Heart right ventricle (tissue), 16 donors: ENCODE measurements around the gene SENP5. TPM values are rescaled to one million over a fixed set of nuclear protein-coding genes. Genes with fewer than 3 reads are reported as not detected.
A peak's percentile ranks its signal among the peaks of the same experiment; 100 is the strongest.

ENCODE experiments used
- ATAC-seq, 8 donors: fragments of 200-7000 bp; cut with Tn5 transposase; one replicate each; pipeline ENCODE4 v1.9.1; 2020; ENCODE audit warnings: mild to moderate bottlenecking in 8 of 8, moderate library complexity in 8 of 8, moderate number of reproducible peaks in 1 of 8
- DNase-seq, 2 donors: peaks; one replicate each; pipeline ENCODE4 v3.0.0-alpha.2; 2020
- H3K27ac ChIP-seq, 10 donors: fragments of 200-600 bp; sonication (generic) in 2 of 10; one replicate each; pipeline versions ENCODE4 v1.5.0 to v1.8.0; 2020 to 2022; ENCODE audit warnings: mild to moderate bottlenecking in 3 of 10
- H3K27me3 ChIP-seq, 7 donors: fragments of 200-600 bp; one replicate each; pipeline ENCODE4 v1.8.0; 2021 to 2022; ENCODE audit warnings: mild to moderate bottlenecking in 2 of 7
- H3K36me3 ChIP-seq, 9 donors: fragments of 200-600 bp; sonication (generic) in 1 of 9; one replicate each; pipeline versions ENCODE4 v1.5.0 to v1.8.0; 2020 to 2022; ENCODE audit warnings: mild to moderate bottlenecking in 2 of 9
- H3K4me1 ChIP-seq, 9 donors: fragments of 200-600 bp; sonication (generic) in 1 of 9; one replicate each; pipeline versions ENCODE4 v1.5.0 to v1.8.0; 2020 to 2022; ENCODE audit warnings: mild to moderate bottlenecking in 4 of 9
- H3K4me3 ChIP-seq, 10 donors: fragments of 200-600 bp; sonication (generic) in 2 of 10; one replicate each; pipeline versions ENCODE4 v1.5.0 to v1.8.0; 2020 to 2022; ENCODE audit warnings: mild to moderate bottlenecking in 7 of 10, moderate library complexity in 2 of 10
- H3K9me3 ChIP-seq, 11 donors: fragments of 200-600 bp in 10 of 11; sonication (generic) in 2 of 11; one replicate each; pipeline versions ENCODE4 v1.5.0 to v1.8.0; 2013 to 2022; ENCODE audit warnings: mild to moderate bottlenecking in 2 of 11, control low read depth in 1 of 11, moderate library complexity in 1 of 11
- WGBS, 2 donors: extraction: QIAGEN DNeasy Blood & Tissue Kit; methylation state at CpG; one replicate each; pipeline ENCODE4 v1.1.7; 2013; ENCODE audit warnings: inconsistent platforms in 1 of 2; 5-methylcytosine and 5-hydroxymethylcytosine counted together
- intact Hi-C, 10 donors: fragments of 100-400 bp; cut with DNase I; formaldehyde crosslinking; loops; one replicate each; pipeline versions ENCODE4 v1.11.1 to v1.14.2; 2022
- polyA plus RNA-seq, 2 donors: library from polyadenylated mRNA; stranded (reverse); fragments of 200-250 nt; gene quantifications; one replicate each; pipeline ENCODE4 v1.2.3, GENCODE V29; 2013
- total RNA-seq, 10 donors: library from RNA; stranded (reverse); fragmentation: NEBNext Ultra II Directional in 3 of 10; extraction: Animal tissue kit (Norgen Biotek cat#: 25700) in 3 of 10; gene quantifications; one replicate each; pipeline versions ENCODE4 v1.2.1 to v1.2.4, GENCODE V29; 2021 to 2023
- TF ChIP-seq, protein P1 (sequence below), 9 donors: fragments of 200-600 bp; sonication (generic) in 2 of 9; IDR thresholded peaks; one replicate each; pipeline versions ENCODE4 v1.5.0 to v1.8.0; 2021 to 2022; ENCODE audit warnings: antibody characterized with exemption in 9 of 9, mild to moderate bottlenecking in 5 of 9, moderate library complexity in 1 of 9
- donor health status: Arrhythmogenic right ventricular cardiomyopathy.
- donor health status: ischemic (EF 13 %, LVEDD 7.1; RV severe dilation, severe dysfunction).
- donor health status: healthy with polysubstance abuse.
- donor health status: DM: no; HTN: yes; CAD: no.
- donor health status: DM: no; HTN: no; CAD: no.
- donor health status: ischemic (EF 25% LVEDD 6.9; RV normal size, moderate dysfunction).
- donor health status: ischemic (EF 25% LVEDD 5.7; RV mildly dilated, moderate dysfunction).
- donor health status: healthy.
- donor health status: DM: yes; HTN: yes; CAD: no.
- donor health status: Ischemic cardiomyopathy.
- donor health status: ischemic (EF 35%, LVEDD 5.7; RV mildly dilated, moderate dysfunction).
- donor health status: nonischemic (EF 11% LVEDD 7.7; RV severe dilation, severe dysfunction).
- donor health status: DM: yes; HTN: yes; CAD: no.
- donor health status: PGD.
- donor health status: ischemic (EF 29% LVEDD 5.4; RV normal size, mild dysfunction).
- donor health status: nonischemic (EF 23%, LVEDD 6.1; RV moderate dilation, normal function).

The SENP5 gene
- total and polyA plus RNA-seq, 12 donors, result 5.8 to 24.9 (median 20.3) TPM

DNA sequence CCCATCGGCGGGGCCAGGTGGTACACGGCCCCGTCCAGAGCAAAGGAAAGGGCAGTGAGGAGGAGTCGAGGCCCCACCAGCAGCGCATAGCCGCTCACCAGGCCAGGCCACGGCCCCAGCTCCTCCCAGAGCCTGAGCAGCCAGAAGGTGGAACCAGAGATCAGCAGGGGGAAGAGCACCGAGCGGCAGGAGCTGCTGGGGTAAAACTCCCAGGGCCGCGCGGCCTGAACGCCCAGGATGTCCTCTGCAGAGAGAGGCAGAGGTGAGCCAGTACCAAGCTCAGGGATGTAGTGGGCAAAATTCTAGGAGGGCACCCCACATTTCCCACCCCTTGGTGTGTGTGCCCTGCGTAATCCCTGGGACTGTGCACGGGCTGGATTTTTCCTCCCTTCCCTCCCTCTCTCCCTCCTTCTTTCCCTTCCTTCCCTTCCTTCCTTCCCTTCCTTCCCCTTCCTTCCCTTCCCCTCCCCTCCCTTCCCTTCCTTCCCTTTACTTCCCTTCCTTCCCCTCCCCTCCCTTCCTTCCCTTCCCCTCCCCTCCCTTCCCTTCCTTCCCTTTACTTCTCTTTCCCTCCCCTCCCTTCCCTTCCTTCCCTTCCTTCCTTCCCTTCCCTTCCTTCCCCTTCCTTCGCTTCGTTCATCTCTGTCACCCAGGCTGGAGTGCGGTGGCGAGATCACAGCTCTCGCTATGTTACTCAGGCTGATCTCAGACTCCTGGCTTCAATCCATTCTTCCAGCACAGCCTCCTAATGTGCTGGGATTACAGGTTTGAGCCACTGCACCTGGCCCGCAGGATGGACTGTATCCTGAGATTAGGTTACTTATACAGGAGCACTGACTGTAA is 80.9 kb downstream of the SENP5 start:
- Histone ChIP-seq H3K27ac (no peak overlapping the region), H3K9me3 (no peaks in the 10 kb centered on the region), H3K36me3 (peaks cover 0 to 32% (median 4%) of the 10 kb centered on the region in 9 donors), H3K4me1 (peaks cover 0 to 12% (median 5%) of the 10 kb centered on the region in 9 donors), H3K4me3 (no peak overlapping the region), H3K27me3 (no peaks in the 10 kb centered on the region)
- ATAC-seq, result peak in 3 of 8 donors; percentile 21 to 40 (median 38)
- intact Hi-C loops, result loop anchor here in 4 of 10 donors (10.0 kb wide), 5 partner anchors 74 to 384 kb away; partner anchors contain the start of genes CEP19 (in 1 of the 4), FBXO45 (in 1 of the 4), PIGX (in 1 of the 4) and SENP5 (in 1 of the 4)
- WGBS, 2 donors, result 48 to 55% methylated on average over 22 of the region's 22 CpGs
- DNase-seq, result no peak
- TF ChIP-seq, protein P1, sequence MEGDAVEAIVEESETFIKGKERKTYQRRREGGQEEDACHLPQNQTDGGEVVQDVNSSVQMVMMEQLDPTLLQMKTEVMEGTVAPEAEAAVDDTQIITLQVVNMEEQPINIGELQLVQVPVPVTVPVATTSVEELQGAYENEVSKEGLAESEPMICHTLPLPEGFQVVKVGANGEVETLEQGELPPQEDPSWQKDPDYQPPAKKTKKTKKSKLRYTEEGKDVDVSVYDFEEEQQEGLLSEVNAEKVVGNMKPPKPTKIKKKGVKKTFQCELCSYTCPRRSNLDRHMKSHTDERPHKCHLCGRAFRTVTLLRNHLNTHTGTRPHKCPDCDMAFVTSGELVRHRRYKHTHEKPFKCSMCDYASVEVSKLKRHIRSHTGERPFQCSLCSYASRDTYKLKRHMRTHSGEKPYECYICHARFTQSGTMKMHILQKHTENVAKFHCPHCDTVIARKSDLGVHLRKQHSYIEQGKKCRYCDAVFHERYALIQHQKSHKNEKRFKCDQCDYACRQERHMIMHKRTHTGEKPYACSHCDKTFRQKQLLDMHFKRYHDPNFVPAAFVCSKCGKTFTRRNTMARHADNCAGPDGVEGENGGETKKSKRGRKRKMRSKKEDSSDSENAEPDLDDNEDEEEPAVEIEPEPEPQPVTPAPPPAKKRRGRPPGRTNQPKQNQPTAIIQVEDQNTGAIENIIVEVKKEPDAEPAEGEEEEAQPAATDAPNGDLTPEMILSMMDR (IDR thresholded peaks at IDR 0.05), result peak in 1 of 9 donors; percentile 4

DNA sequence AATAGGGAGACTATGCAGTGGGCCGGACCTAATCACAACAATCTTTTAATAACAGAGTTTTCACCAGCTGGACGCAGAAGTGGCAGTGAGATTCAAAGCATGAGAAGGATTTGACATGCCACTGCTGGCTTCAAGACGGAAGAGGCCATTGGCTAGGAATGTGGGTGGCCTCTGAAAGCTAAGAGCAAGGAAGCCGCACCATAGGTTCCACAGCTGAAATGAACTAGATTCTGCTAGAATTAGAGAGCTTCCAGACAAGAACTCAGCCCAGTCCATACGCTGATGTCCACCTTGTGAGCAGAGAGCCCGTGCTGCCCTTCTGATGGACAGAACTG is 81.5 kb downstream of the SENP5 start:
- intact Hi-C loops, result loop anchor here in 4 of 10 donors (10.0 kb wide), 5 partner anchors 74 to 384 kb away; partner anchors contain the start of genes CEP19 (in 1 of the 4), FBXO45 (in 1 of the 4), PIGX (in 1 of the 4) and SENP5 (in 1 of the 4)
- peaks cover 0 to 6% (median 2%) of the 10 kb centered on the region in 9 donors for H3K4me1 ChIP-seq
- 75 to 83% methylated on average over 6 of the region's 6 CpGs for WGBS, 2 donors

DNA sequence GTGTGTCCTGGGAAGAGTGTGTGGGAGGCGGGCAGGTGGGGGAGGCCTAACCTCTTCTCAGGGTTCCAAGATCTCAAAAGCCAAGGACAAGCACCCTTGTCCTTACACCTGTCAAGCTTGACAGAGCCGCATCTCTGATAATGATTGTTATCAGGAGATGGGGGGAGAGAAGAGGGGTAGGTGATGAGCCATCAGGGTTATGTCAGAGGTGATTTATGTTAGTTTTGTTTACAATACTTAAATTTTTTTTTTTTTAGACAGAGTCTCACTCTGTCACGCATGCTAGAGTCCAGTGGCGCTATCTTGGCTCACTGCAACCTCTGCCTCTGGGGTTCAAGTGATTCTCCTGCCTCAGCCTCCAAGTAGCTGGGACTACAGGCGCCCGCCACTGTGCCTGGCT is 82.0 kb downstream of the SENP5 start:
- Histone ChIP-seq H3K4me1 (peaks cover 0 to 1% (median 0%) of the 10 kb centered on the region in 9 donors), H3K36me3 (peaks cover 0 to 27% (median 4%) of the 10 kb centered on the region in 9 donors), H3K9me3 (no peaks in the 10 kb centered on the region), H3K27ac (no peak overlapping the region), H3K27me3 (no peaks in the 10 kb centered on the region), H3K4me3 (no peak overlapping the region)
- ATAC-seq (no peak), DNase-seq (no peak)
- intact Hi-C loops, result loop anchor here in 4 of 10 donors (10.0 kb wide), 5 partner anchors 75 to 385 kb away; partner anchors contain the start of genes CEP19 (in 1 of the 4), FBXO45 (in 1 of the 4), PIGX (in 1 of the 4) and SENP5 (in 1 of the 4)
- TF ChIP-seq, protein P1 (IDR thresholded peaks at IDR 0.05), result no peak
- WGBS, 2 donors, result 93 to 95% methylated on average over 6 of the region's 6 CpGs

More for the DNA sequence above, 81.5 kb downstream of the SENP5 start:
- Histone ChIP-seq H3K27me3 (no peaks in the 10 kb centered on the region), H3K36me3 (peaks cover 0 to 32% (median 4%) of the 10 kb centered on the region in 9 donors), H3K4me3 (no peak overlapping the region), H3K9me3 (no peaks in the 10 kb centered on the region), H3K27ac (no peak overlapping the region)
- TF ChIP-seq, protein P1 (IDR thresholded peaks at IDR 0.05), result no peak
- ATAC-seq (no peak), DNase-seq (no peak)

DNA sequence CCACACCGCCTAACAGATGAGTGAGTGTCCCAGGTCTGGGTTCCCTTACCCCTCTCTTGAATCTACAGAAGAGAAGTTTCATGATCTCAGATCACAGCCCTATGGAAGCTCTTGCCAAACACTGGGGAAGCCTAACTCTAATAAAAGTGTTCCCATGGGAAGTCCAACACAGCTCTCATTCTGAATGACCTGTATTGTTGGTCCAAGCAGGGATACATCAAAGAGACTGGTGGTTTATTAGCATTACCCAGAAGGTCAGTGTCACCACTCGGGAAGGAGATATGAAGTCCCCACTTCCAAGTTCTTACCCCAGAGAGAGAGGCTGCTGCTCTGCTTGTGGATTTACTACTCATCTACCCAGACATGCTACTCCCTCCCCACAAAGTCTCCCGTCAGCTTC is 83.7 kb downstream of the SENP5 start:
- TF ChIP-seq, protein P1 (IDR thresholded peaks at IDR 0.05), result no peak
- ATAC-seq (no peak), DNase-seq (no peak)
- no peaks in the 10 kb centered on the region for H3K27me3 ChIP-seq
- H3K9me3 ChIP-seq, result no peaks in the 10 kb centered on the region
- no peaks in the 10 kb centered on the region for H3K4me1 ChIP-seq
- intact Hi-C loops, result no loop called here
- WGBS, 2 donors, result 89 to 92% methylated on average over 3 of the region's 3 CpGs
- peaks cover 0 to 22% (median 0%) of the 10 kb centered on the region in 9 donors for H3K36me3 ChIP-seq
- no peak overlapping the region for H3K4me3 ChIP-seq
- no peak overlapping the region for H3K27ac ChIP-seq
